K562 (cell line): ENCODE data around the gene COX6A1. TPM values are rescaled to one million over a fixed set of nuclear protein-coding genes. Genes with fewer than 3 reads are reported as not detected.

Source experiments
- ARID2 ChIP-seq: fragments of 450-650 bp; IDR thresholded peaks from 2 replicates; pipeline ENCODE4 v1.6.1; 2017; ENCODE audit warnings: antibody characterized with exemption, mild to moderate bottlenecking
- CCAR2 ChIP-seq: fragments of 200-400 bp; formaldehyde crosslinking; IDR thresholded peaks from 2 replicates; pipeline ENCODE4 v1.6.1; 2017; ENCODE audit warnings: mild to moderate bottlenecking, low read depth, low read length
- GABPA ChIP-seq: fragments of 200-800 bp; sonication (Bioruptor generic); conservative IDR thresholded peaks from 2 replicates; pipeline ENCODE4 v1.6.1; 2016; ENCODE audit warnings: low read depth, missing genetic modification characterization, missing compliant biosample characterization
- NFYB ChIP-seq: IDR thresholded peaks from 2 replicates; pipeline ENCODE4 v1.6.1; 2011; ENCODE audit warnings: mild to moderate bottlenecking, moderate library complexity; ENCODE audit not compliant: insufficient read length; ENCODE audit errors: extremely low read depth
- SAFB2 ChIP-seq: fragments of 200-400 bp; formaldehyde crosslinking; IDR thresholded peaks from 2 replicates; pipeline ENCODE4 v1.6.1; 2018; ENCODE audit warnings: borderline replicate concordance, low read length, low read depth, moderate library complexity; ENCODE audit not compliant: severe bottlenecking
- SMARCC2 ChIP-seq: fragments of 450-650 bp; IDR thresholded peaks from 2 replicates; pipeline ENCODE4 v1.6.1; 2017; ENCODE audit warnings: antibody characterized with exemption, moderate library complexity, mild to moderate bottlenecking, low read depth
- SMC3 ChIP-seq: conservative IDR thresholded peaks from 2 replicates; pipeline ENCODE4 v1.6.1; 2011; ENCODE audit warnings: low read depth, low read length, improper control_type of control experiment; ENCODE audit not compliant: insufficient read depth
- SRF ChIP-seq, 2 experiments: fragments of 250-450, 450-650 bp in 1 of 2; sonication (Bioruptor Pico) in 1 of 2; sonication (generic) in 1 of 2; formaldehyde crosslinking; IDR thresholded peaks; 2 replicates each; pipeline versions ENCODE4 v1.5.0 to v1.5.1; 2020 to 2022; ENCODE audit warnings: mild to moderate bottlenecking in 1 of 2, missing genetic modification reagents in 1 of 2
- TEAD1 ChIP-seq, 2 experiments: fragments of 450-650 bp in 1 of 2; sonication (generic) in 1 of 2; formaldehyde crosslinking; IDR thresholded peaks; 2 replicates each; pipeline versions ENCODE4 v1.4.0 to v1.8.0; 2020 to 2022; ENCODE audit warnings: mild to moderate bottlenecking in 2 of 2, missing genetic modification reagents in 1 of 2
- ZNF76 ChIP-seq: fragments of 250-450 bp; sonication (Bioruptor Pico); IDR thresholded peaks from 2 replicates; pipeline ENCODE4 v1.4.0; 2020; ENCODE audit warnings: mild to moderate bottlenecking, moderate library complexity, borderline replicate concordance
- polyA plus RNA-seq, 8 experiments: library from polyadenylated mRNA; depleted of rRNA in 4 of 8; stranded (reverse) in 5 of 8; unstranded in 3 of 8; fragments of >200 nt; fragmentation: Nextera tagmentation in 2 of 8; fragmentation: Illumina TruSeq in 1 of 8; extraction: Ambion mirVana in 2 of 8; extraction: Trizol in 1 of 8; gene quantifications; 2 replicates each; pipeline versions ENCODE4 v1.2.1 to v1.2.3, GENCODE V29; 2011 to 2014; ENCODE audit warnings: inconsistent platforms in 1 of 8, missing spikeins in 1 of 8
- total RNA-seq, 7 experiments: library from RNA; depleted of rRNA in 6 of 7; stranded (reverse); fragments of >200 nt in 6 of 7; fragmentation: Illumina TruSeq in 2 of 7; extraction: Trizol in 2 of 7; gene quantifications; 2 replicates each; pipeline versions ENCODE4 v1.2.1 to v1.2.3, GENCODE V29; 2011 to 2021; ENCODE audit warnings: low replicate concordance in 1 of 7
- TF ChIP-seq, protein P1 (sequence below): fragments of 450-650 bp; IDR thresholded peaks from 2 replicates; pipeline ENCODE4 v1.6.1; 2018; ENCODE audit not compliant: partially characterized antibody
- TF ChIP-seq, protein P2 (sequence below): sonication (generic); formaldehyde crosslinking; IDR thresholded peaks from 2 replicates; pipeline ENCODE4 v1.8.1; 2023; ENCODE audit warnings: mild to moderate bottlenecking, missing genetic modification reagents
- TF ChIP-seq, protein P3 (sequence below): sonication (generic); formaldehyde crosslinking; IDR thresholded peaks from 2 replicates; pipeline ENCODE4 v1.9.0; 2022; ENCODE audit warnings: mild to moderate bottlenecking, missing genetic modification reagents
- TF ChIP-seq, protein P4 (sequence below): sonication (generic); formaldehyde crosslinking; IDR thresholded peaks from 2 replicates; pipeline ENCODE4 v1.5.0; 2020; ENCODE audit warnings: missing genetic modification reagents
- TF ChIP-seq, protein P5 (sequence below): fragments of 450-650 bp; IDR thresholded peaks from 2 replicates; pipeline ENCODE4 v1.6.1; 2016

Gene COX6A1
- total and polyA plus RNA-seq, 9 of the 15 experiments (the other 6 are each of a cell fraction or from before 2014, with no cell fraction given): 414 to 4,142 (median 931) TPM

- TF ChIP-seq, protein P1, sequence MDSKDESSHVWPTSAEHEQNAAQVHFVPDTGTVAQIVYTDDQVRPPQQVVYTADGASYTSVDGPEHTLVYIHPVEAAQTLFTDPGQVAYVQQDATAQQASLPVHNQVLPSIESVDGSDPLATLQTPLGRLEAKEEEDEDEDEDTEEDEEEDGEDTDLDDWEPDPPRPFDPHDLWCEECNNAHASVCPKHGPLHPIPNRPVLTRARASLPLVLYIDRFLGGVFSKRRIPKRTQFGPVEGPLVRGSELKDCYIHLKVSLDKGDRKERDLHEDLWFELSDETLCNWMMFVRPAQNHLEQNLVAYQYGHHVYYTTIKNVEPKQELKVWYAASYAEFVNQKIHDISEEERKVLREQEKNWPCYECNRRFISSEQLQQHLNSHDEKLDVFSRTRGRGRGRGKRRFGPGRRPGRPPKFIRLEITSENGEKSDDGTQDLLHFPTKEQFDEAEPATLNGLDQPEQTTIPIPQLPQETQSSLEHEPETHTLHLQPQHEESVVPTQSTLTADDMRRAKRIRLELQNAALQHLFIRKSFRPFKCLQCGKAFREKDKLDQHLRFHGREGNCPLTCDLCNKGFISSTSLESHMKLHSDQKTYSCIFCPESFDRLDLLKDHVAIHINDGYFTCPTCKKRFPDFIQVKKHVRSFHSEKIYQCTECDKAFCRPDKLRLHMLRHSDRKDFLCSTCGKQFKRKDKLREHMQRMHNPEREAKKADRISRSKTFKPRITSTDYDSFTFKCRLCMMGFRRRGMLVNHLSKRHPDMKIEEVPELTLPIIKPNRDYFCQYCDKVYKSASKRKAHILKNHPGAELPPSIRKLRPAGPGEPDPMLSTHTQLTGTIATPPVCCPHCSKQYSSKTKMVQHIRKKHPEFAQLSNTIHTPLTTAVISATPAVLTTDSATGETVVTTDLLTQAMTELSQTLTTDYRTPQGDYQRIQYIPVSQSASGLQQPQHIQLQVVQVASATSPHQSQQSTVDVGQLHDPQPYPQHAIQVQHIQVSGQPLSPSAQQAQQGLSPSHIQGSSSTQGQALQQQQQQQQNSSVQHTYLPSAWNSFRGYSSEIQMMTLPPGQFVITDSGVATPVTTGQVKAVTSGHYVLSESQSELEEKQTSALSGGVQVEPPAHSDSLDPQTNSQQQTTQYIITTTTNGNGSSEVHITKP: no peak
- TF ChIP-seq SRF (CRISPR knock-in tag; IDR thresholded peaks at IDR 0.05) (no peak), SMC3 (no peak), SAFB2 (no peak), SMARCC2 (no peak), GABPA (tag) (no peak), ZNF76 (CRISPR knock-in tag) (no peak), CCAR2 (no peak), TEAD1 (CRISPR knock-in tag; IDR thresholded peaks at IDR 0.05) (no peak), ARID2 (no peak), NFYB (peak; percentile 30)
- TF ChIP-seq, protein P2, sequence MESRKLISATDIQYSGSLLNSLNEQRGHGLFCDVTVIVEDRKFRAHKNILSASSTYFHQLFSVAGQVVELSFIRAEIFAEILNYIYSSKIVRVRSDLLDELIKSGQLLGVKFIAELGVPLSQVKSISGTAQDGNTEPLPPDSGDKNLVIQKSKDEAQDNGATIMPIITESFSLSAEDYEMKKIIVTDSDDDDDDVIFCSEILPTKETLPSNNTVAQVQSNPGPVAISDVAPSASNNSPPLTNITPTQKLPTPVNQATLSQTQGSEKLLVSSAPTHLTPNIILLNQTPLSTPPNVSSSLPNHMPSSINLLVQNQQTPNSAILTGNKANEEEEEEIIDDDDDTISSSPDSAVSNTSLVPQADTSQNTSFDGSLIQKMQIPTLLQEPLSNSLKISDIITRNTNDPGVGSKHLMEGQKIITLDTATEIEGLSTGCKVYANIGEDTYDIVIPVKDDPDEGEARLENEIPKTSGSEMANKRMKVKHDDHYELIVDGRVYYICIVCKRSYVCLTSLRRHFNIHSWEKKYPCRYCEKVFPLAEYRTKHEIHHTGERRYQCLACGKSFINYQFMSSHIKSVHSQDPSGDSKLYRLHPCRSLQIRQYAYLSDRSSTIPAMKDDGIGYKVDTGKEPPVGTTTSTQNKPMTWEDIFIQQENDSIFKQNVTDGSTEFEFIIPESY (CRISPR knock-in tag): no peak
- TF ChIP-seq, protein P3, sequence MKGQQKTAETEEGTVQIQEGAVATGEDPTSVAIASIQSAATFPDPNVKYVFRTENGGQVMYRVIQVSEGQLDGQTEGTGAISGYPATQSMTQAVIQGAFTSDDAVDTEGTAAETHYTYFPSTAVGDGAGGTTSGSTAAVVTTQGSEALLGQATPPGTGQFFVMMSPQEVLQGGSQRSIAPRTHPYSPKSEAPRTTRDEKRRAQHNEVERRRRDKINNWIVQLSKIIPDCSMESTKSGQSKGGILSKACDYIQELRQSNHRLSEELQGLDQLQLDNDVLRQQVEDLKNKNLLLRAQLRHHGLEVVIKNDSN: peak; percentile 58; the same call in 1 of the 2 replicates
- TF ChIP-seq, protein P4, sequence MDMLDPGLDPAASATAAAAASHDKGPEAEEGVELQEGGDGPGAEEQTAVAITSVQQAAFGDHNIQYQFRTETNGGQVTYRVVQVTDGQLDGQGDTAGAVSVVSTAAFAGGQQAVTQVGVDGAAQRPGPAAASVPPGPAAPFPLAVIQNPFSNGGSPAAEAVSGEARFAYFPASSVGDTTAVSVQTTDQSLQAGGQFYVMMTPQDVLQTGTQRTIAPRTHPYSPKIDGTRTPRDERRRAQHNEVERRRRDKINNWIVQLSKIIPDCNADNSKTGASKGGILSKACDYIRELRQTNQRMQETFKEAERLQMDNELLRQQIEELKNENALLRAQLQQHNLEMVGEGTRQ (CRISPR knock-in tag): peak; percentile 48
- TF ChIP-seq, protein P5, sequence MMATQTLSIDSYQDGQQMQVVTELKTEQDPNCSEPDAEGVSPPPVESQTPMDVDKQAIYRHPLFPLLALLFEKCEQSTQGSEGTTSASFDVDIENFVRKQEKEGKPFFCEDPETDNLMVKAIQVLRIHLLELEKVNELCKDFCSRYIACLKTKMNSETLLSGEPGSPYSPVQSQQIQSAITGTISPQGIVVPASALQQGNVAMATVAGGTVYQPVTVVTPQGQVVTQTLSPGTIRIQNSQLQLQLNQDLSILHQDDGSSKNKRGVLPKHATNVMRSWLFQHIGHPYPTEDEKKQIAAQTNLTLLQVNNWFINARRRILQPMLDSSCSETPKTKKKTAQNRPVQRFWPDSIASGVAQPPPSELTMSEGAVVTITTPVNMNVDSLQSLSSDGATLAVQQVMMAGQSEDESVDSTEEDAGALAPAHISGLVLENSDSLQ: 0 out of 2 replicates have a peak, but pooled peaks have one; percentile 10
Observed at GRCh38 chr12:120404271-120404670, 33.6 kb upstream of the COX6A1 start (continued).
